HG03025 (cell line): ENCODE data around the gene SLC35C1.
A peak's percentile ranks its signal among the peaks of the same experiment; 100 is the strongest.
"Not testable (repeated sequence)": the region's sequence is repeated elsewhere in the genome, so short reads cannot be mapped to it uniquely, and the experiment has no call there.

Experiments
- ATAC-seq: cut with Tn5 transposase; IDR thresholded peaks from one replicate; pipeline ENCODE4 v1.9.1; 2021; ENCODE audit warnings: mild to moderate bottlenecking, moderate library complexity; ENCODE audit not compliant: unreplicated experiment, low FRiP score

SLC35C1 gene

DNA sequence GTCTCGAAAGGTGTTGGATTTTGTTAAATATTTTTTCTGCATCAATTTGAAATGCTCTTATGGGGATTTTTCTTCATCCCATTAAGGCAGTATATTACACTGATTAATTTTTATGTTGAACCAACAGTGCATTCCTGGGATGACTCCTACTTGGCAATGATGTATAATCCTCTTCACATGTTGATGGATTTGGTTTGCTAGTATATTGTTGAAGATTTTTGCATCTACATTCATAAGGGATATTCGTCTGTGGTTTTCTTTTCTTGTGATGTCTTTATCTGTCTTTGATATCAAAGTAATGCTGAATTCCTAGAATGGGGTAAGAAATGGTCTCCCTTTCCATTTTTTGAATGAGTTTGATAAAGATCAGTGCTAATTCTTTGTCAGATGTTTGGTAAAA lies 18.7 kb upstream of the SLC35C1 start:
- ATAC-seq, result no peak

DNA sequence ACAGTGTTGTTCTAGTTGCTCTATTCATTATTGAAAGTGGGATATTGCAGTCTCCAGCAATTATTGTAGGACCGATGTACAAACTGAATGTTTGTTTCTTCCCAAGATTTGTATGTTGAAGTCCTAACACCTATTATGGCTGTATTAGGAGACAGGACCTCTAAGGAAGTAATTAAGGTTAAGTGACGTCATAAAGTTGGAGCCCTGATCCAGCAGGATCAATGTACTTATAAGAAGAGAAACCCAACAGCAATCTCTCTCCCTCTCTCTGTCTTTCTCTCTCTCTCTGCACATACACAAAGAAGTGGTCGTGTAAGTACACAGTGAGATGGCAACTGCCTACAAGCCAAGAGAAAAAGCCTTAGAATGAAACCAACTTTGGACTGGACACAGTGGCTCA lies 16.1 kb upstream of the SLC35C1 start:
- no peak for ATAC-seq

DNA sequence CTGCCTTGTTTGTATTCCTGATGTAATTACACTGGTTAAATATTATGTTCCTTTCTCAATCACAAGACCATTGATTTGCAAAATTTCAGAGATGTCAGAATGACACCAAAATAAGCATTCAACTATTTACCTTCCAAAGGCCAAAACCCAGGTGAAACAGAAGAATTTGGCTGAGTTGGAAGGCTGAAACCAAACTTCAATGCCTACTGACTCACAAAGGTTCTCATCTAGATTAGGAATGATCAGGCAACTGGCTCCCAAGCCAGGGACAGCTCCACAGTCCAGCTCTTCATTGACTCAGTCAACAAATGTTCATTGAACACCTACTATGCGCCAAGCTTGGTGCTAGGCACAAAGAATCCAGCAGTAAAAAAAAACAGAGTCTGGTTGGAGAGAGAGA lies 13.4 kb upstream of the SLC35C1 start:
- no peak for ATAC-seq

DNA sequence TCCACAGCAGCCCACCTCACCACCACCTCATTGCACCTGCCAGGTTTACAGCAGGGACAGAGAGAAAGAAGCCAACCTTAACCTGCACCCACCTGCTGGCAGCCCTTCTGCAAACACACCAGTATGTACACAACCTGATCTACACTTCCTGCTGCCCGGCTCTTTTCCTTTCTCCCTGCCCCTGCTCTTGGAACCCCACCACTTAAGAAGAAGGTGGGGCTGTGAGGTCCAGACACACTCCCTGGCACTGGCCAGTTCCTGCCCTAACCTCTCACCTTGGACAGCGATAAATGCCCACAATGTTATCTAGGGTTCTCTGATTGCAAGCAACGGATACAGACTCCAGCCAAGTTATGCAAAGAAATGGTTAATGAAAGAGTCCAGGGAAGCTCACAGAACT lies 10.8 kb upstream of the SLC35C1 start:
- ATAC-seq, result no peak

DNA sequence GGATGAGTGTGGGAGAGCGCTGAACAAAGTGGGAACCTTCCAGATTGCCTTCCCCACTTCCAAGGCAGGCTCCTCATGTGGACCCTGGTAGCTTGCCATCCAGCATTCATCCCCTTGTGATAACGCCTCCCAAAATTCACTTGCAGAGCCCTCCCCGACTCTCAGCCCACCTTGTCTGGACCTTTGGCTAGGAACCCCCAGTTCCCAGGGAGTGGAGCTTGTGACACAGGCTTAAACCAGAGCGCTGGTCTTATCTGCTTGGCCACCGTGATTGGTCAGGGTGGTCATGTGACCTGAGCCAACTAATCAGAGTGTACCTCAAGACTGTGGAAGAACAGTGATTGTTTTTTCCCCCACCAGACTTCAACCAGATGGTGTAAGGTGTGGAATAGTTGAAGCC lies 9.6 kb upstream of the SLC35C1 start:
- no peak for ATAC-seq

DNA sequence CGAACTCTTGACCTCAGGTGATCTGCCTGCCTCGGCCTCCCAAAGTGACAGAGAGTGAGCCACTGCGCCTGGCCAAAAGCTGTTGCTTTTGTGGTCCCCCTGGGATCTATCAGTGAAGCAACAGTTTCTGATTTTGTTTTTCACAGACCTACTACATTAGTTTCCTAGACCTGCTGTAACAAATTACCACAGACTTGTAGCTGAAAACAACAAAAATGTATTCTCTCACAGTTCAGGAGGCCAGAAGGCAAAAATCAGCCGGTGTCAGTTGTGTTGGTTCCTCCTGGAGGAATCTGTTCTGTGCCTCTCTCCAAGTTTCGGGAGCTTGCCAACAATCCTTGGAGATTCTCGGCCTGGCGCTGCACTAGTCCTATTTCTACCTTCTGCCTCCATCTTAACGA lies 8.5 kb upstream of the SLC35C1 start:
- ATAC-seq, result no peak

DNA sequence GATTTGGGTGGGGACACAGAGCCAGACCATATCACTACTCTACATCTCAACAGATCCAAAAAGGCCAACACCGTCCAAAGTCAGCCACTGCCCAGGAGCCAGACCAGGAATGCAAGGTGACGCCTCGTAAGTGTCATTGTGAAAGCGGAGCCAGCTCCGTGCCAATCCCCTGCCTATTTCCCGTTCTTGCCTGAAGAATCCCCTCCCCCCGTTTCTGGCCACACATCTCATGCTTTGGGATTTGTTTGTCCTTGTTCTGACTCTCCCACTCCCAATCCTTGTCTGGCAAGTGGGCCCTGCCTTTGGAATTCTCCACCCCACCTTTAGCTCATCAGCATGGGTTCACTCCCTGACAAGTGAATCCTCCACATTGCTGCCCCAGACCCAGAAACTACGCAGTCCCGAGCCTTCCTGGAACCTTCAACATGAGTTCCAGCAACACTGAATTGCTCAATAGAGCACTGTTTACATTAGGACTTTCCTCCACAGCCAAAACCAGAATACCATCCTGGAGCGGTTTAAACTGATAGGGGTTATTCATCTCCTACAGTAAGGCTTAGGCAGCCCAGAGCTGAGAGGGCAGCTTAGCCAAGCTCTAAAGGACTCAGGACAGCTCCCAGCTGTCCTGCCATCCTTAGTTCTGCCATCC lies 6.0 kb upstream of the SLC35C1 start:
- no peak for ATAC-seq

DNA sequence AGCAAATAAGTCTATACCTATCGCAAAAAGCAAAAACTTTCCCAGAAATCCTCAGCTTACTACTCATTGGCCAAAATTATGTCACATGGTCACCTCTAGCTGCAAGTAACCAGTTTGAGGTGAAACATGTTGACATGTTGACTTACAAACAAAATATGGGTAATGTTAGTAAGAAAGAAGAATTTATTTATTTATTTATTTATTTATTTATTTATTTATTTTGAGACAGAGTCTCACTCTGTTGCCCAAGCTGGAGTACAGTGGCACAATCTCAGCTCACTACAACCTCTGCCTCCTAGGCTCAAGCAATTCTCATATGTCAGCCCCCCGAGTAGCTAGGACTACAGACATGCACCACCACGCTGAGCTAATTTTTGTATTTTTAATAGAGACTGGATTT lies 5.4 kb upstream of the SLC35C1 start:
- no peak for ATAC-seq

DNA sequence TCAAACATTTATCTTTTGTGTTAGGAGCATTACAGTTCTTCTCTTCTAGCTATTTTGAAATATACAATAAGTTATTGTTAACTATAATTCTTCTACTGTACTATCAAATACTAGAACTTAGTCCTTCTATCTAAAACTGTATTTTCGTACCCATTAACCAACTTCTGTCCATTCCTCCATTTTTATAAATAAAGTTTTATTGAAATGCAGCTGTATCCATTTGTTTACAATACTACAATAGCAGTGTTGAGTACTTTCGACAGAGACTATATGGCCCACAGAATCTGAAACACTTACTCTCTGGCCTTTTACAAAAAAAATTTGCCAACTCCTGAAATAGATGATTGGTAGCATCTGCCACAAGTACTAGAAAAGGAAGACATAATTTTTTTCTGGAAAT lies 4.7 kb upstream of the SLC35C1 start:
- no peak for ATAC-seq

DNA sequence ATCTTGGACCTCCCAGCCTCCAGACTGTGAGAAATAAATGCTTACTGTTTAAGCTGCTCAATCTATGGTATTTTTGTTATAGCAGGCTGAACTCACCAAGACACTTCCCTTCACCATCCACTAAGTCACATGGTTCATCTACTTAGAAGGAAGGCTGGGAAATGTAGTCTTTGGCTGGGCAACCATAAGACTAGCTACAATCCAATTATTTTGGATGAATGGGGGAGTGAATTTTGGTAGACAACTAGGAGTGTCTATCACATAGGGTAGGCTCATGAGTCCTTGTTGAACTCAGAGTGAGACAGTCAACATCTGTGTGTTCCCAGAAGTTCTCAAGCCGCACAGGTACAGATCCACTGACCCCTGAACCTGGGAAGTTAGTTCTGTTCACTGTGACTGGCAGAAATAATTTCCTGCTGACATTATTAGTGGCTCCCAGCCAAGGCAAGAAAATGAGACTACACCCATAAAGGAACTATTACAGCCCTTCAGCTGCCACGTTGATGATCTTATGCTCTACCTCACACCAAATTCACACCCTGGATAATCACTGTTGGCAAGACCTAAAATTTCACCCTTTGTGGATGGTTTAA lies 3.1 kb upstream of the SLC35C1 start:
- ATAC-seq, result no peak

DNA sequence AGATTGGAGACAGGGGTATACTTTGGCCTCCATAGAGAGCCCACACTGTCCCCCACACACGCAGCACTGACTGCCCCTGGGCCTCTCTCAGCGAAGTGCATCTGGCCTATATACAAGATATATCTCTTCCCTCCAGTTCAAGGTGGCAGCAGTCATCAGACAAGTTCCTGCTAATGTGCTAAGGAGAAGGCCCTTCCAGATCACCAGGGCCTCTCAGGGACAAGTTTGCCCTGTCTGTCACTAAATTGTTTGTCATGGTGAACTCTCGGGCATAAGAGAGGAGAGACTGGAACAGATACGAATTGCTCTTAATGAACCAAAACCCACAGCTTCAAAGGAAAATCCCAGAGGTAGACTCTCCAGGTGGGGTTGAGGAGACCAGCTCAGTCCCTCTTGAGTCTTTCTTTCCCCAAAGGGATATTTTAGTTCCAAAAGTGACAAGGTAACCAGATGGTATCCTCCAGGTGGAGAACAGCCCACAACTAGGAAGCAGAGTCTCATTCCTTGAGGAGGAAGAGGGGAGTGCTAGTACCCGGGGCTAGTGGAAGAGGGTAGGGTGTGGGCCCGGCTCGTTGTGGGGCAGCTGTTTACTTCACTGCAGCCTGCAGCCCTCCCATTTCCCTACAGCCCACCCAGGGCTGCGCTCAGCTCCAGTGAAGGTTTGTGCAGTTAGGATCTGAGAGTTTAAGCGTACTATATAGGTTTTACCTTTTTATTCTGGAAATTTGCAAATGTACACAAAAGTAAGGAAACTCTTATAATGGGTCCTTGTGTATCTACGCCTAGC lies 2.2 kb upstream of the SLC35C1 start:
- ATAC-seq, result no peak

DNA sequence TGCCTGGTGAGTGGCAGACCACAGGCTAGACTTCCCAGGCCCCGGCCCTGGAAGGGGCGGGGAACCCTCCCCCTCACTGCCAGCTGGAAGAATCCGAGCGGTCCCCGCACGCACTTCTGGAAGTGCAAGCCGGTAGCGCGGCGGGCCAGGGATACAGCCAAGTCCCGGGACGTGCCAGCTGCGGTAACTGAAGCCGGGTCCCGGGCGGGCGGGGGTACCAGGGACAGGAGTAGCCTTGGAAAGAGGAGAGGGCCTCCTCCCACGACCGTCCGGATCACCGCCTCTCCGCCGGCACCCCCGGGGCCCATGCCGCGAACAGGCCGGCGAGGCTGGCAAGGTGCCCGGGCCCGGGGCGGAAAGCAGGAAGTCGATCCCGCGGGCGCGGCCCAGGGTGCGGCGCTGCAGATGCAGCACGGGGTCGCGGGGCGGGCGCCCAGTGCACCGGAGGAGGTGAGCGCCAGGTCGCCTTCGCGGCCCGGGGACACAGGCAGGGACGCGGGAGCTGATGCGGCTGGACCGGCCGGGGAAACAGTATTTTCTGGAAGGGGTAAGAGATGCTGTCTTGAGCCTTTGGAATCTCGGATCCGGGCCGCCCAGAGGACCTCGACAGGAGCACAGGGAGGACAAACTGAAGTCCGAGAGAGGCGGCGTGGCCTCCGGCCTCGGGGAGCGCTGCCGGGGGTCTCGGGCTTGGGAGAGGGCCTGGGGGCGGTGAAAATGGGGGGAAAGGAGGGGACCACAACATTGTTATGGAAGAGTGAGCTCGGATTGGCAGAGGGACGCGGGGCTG lies 783 bp upstream of the SLC35C1 start:
- peak; percentile 29 for ATAC-seq

DNA sequence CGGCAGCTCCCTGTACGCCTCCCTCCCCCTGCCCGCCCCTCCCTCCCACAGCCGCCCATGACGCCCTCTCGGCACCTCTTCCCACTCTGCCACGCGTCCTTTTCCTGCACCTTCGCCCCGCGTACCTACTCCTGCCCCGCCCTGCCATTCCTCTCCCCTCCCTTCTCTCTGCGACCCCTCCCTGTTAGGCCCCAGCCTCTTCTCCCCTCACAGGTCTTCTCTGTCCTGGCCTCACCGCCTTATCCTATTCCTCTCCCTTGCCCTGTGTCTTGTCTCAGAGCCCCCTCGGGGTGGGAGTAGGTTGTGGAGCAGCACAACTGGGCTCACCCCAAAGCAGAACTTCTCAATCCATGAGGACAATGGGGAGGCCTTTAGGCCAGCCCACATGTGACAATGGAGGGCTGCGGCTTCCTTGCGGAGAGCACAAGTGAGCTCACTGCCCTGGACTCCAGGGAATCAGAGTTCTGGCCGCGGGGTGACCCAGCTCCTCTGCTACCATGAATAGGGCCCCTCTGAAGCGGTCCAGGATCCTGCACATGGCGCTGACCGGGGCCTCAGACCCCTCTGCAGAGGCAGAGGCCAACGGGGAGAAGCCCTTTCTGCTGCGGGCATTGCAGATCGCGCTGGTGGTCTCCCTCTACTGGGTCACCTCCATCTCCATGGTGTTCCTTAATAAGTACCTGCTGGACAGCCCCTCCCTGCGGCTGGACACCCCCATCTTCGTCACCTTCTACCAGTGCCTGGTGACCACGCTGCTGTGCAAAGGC lies 539 bp downstream of the SLC35C1 start:
- ATAC-seq, result peak; percentile 33

DNA sequence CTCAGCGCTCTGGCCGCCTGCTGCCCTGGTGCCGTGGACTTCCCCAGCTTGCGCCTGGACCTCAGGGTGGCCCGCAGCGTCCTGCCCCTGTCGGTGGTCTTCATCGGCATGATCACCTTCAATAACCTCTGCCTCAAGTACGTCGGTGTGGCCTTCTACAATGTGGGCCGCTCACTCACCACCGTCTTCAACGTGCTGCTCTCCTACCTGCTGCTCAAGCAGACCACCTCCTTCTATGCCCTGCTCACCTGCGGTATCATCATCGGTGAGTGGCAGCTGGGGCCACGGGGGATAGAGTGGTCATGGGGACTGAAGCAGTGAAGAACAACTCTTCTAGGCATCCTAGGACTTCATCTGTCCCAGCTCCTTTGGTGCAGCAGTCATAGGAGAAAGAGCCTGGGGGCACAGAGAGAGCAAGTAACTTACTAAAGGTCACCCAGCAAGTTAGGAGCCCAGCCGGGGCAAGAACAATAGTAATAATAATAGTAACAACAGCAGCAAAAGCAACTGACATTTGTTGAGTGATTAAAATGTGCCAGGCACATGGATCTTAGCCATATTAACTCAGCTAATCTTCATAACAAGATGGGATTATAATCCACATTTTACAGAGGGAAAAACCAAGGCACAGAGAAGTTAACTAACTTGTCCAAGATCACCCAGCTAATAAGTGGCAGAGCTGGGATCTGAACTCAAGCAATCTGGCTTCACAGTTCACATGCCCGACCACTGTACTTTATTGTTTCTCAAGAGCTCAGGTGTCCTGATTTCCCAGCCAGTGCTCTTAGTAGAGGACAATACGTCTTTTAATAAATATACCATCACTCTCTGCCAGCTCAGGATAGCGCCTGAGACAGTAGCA lies 1.4 kb downstream of the SLC35C1 start:
- no peak for ATAC-seq

DNA sequence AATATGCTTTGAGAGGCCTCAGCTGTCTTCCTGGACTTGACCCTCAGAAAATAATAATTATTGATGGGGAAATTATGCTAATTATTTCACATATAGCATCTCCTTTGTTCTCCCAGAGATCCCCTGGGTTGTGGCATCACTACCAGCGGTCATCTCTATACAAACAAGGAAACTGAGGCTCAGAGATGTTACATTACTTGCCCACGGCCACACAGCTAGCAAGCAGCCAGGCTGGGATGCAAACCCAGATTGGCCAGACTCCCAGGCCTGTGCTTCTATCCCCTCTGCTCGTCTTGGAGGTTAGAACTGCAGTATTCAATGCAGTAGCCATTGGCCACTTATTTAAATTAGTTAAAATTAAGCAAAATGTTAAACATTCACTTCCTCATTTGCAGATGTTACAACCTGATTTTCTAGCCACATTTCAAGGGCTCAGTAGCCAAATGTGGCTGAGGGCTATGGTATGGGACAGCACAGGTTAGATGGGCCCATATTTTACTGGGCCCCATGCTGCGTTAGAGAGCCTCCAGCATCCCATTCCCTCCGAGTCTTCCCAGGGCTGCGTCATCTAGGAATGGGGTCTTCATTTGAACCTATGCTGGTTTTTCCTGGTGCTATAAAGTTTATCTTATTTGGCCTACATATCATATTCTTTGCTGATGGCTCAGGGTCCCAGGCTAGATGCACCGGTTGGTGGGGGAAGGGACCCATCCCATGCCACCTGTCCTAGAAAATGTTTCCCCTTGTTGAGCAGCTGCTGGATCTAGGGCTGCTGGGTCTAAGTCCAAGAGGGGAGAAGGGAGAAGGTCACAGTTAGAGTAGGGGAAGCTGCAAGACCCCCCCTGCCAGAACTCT lies 2.2 kb downstream of the SLC35C1 start:
- ATAC-seq, result no peak

DNA sequence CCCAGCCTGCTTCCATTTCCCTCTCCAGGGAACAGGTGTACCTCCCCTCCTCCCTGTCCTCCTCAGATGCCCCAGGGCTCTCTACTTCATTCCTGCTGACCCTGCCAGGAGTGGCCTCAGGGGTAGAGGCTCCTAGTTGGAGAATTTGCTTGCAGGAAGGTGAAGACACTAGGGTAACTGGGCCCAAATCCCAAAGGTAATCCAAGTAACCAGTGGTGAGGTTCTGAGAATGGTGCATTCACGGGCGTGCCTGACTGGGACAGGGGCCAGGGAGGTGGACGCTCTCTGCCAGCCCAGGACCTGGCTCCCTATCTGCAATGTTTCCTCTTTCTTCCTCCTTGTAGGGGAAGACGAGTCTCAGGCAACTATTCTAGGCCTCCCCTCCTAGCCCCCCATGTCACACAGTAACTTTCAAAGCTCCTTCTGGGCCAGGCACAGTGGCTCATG lies 2.9 kb downstream of the SLC35C1 start:
- no peak for ATAC-seq

DNA sequence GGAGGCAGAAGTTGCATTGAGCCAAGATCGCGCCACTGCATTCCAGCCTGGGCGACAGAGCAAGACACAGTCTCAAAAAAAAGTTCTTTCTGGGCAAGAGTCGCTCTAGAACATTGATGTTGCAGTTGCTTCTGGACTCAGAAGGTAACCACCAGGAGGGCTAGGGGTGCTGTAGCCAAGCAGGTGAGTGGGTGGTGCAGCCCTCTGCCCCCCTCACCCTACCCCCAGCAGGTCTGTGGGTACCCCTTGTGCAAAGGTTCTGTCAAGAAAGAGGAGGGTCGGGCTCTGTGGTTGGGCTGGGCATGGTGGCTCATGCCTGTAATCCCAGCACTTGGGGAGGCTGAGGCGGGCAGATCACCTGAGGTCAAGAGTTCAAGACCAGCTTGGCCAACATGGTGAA lies 3.5 kb downstream of the SLC35C1 start:
- ATAC-seq, result not testable (repeated sequence)
